Subcutaneous abdominal adipose tissue (tissue), 5 donors: ENCODE measurements around the gene SPINK2.

ENCODE experiments used
- H3K27ac ChIP-seq: one replicate; pipeline ENCODE4 v1.7.0; 2013; ENCODE audit warnings: low read depth, mild to moderate bottlenecking, inconsistent platforms, low read length, moderate library complexity
- H3K27me3 ChIP-seq, 5 donors: one replicate each; pipeline ENCODE4 v1.7.0; 2013; ENCODE audit warnings: low read length in 5 of 5, inconsistent platforms in 1 of 5; ENCODE audit not compliant: control insufficient read depth in 5 of 5, insufficient read depth in 4 of 5
- H3K36me3 ChIP-seq, 5 donors: one replicate each; pipeline ENCODE4 v1.7.0; 2013; ENCODE audit warnings: low read length in 5 of 5; ENCODE audit not compliant: control insufficient read depth in 5 of 5, insufficient read depth in 5 of 5
- H3K4me1 ChIP-seq, 5 donors: one replicate each; pipeline ENCODE4 v1.7.0; 2013; ENCODE audit warnings: low read length in 5 of 5, mild to moderate bottlenecking in 3 of 5, moderate library complexity in 1 of 5; ENCODE audit not compliant: control insufficient read depth in 5 of 5, insufficient read depth in 5 of 5
- H3K4me3 ChIP-seq, 5 donors: one replicate each; pipeline ENCODE4 v1.7.0; 2013; ENCODE audit warnings: low read length in 5 of 5, low read depth in 1 of 5
- H3K9ac ChIP-seq, 5 donors: one replicate each; pipeline ENCODE4 v1.7.0; 2013; ENCODE audit warnings: low read length in 5 of 5, mild to moderate bottlenecking in 4 of 5, moderate library complexity in 3 of 5
- H3K9me3 ChIP-seq, 5 donors: one replicate each; pipeline ENCODE4 v1.7.0; 2013; ENCODE audit warnings: low read length in 5 of 5; ENCODE audit not compliant: control insufficient read depth in 5 of 5
- donor health status: healthy.
- donor health status: healthy.
- donor health status: healthy.
- donor health status: healthy.
- donor health status: healthy.

The SPINK2 gene

GRCh38 chr4:56782019-56782418 lies 39.5 kb downstream of the SPINK2 start:
- Histone ChIP-seq H3K9ac (no peak overlapping the region), H3K27ac (no peak overlapping the region), H3K9me3 (no peaks in the 10 kb centered on the region), H3K27me3 (peaks cover 0 to 10% (median 0%) of the 10 kb centered on the region in 5 donors), H3K36me3 (no peaks in the 10 kb centered on the region), H3K4me1 (peaks cover 0 to 5% (median 0%) of the 10 kb centered on the region in 5 donors), H3K4me3 (no peak overlapping the region)

GRCh38 chr4:56773346-56773745 lies 48.2 kb downstream of the SPINK2 start:
- no peaks in the 10 kb centered on the region for H3K36me3 ChIP-seq
- H3K9me3 ChIP-seq: no peaks in the 10 kb centered on the region
- no peaks in the 10 kb centered on the region for H3K27me3 ChIP-seq
- no peak overlapping the region for H3K27ac ChIP-seq
- no peak overlapping the region for H3K4me3 ChIP-seq
- H3K9ac ChIP-seq: no peak overlapping the region
- H3K4me1 ChIP-seq: no peaks in the 10 kb centered on the region

- Histone ChIP-seq H3K4me1 (no peaks in the 10 kb centered on the region), H3K27ac (no peak overlapping the region), H3K9ac (no peak overlapping the region), H3K27me3 (no peaks in the 10 kb centered on the region), H3K36me3 (no peaks in the 10 kb centered on the region), H3K4me3 (no peak overlapping the region), H3K9me3 (no peaks in the 10 kb centered on the region)
These were observed 49.4 kb downstream of the SPINK2 start for GRCh38 chr4:56772134-56772533.

DNA sequence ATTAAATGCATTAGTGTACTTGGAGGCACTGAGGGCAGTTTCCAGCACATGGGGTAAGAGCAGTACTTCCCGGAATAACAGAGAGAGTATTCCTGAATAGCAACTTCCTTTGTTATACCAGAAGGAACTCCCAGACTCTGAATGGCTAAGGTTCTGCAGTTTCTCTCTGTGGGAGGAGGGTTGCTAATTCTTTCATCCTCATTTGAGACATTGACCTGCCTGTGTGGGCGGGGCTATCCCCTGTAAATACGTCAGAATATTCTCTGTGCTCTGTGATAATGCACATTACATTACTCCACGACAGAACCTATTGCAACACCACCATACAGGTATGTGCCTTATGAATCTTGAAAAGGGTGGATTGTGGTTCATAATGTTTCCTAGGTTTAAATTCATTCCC lies 52.7 kb downstream of the SPINK2 start:
- Histone ChIP-seq H3K9ac (no peak overlapping the region), H3K36me3 (no peaks in the 10 kb centered on the region), H3K9me3 (no peaks in the 10 kb centered on the region), H3K4me1 (no peaks in the 10 kb centered on the region), H3K27ac (no peak overlapping the region), H3K4me3 (no peak overlapping the region), H3K27me3 (no peaks in the 10 kb centered on the region)

DNA sequence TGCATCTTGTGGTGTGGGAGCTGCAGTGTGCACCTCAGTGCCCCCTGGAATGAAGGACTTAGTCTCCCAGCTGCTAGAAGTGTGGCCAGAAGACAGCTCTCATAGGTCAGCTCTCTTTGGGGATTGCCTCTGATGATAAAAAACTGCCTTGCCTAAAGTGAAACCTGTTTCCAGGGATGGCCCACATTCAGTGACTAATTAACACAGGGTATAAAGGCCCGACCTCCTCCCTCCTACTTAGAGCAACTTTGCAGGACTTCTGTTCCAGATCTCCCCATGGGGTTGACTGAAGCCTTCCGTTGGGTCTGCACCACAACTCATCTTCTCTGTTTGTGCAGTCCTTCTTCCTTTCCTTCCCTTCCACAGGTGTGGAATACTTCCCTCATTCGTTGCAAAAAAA lies 53.2 kb downstream of the SPINK2 start:
- Histone ChIP-seq H3K9ac (no peak overlapping the region), H3K27ac (no peak overlapping the region), H3K4me1 (no peaks in the 10 kb centered on the region), H3K9me3 (no peaks in the 10 kb centered on the region), H3K36me3 (no peaks in the 10 kb centered on the region), H3K4me3 (no peak overlapping the region), H3K27me3 (no peaks in the 10 kb centered on the region)

DNA sequence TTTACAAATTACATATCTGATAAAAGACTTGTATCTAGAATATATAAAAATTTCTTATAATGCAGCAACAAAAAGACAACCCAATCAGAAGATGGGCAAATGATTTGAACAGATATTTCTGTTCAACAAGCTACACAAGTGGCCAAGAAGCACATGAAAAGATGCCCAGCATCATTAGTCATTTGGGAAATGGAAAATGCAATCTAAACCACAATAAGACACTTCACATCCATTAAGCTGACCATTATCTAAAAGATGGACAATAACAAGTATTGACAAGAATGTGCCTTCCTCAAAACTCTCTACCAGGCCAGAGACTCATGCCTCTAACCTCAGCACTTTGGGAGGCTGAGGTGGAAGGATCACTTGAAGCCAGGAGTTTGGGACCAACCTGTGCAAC lies 53.9 kb downstream of the SPINK2 start:
- Histone ChIP-seq H3K4me3 (no peak overlapping the region), H3K27me3 (no peaks in the 10 kb centered on the region), H3K9me3 (no peaks in the 10 kb centered on the region), H3K27ac (no peak overlapping the region), H3K9ac (no peak overlapping the region), H3K4me1 (no peaks in the 10 kb centered on the region), H3K36me3 (no peaks in the 10 kb centered on the region)

DNA sequence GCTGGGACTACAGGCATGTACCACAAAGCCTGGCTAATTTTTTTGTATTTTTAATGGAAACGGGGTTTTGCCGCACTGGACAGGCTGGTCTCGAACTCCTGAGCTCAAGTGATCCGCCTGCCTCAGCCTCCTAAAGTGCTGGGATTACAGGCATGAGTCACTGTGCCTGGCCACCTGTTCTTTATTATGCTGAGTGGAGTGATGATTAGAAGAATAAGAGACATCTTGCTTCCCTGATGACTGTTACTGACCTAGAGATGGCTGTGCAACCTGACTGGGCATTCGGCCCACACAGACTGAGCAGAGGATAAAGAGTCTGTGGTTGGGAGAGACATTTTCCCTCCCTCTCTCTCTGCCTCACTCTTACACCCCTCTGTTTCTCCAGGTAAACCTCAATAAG lies 56.7 kb downstream of the SPINK2 start:
- H3K9me3 ChIP-seq: no peaks in the 10 kb centered on the region
- H3K4me3 ChIP-seq: no peak overlapping the region
- no peaks in the 10 kb centered on the region for H3K36me3 ChIP-seq
- peaks cover 0 to 5% (median 0%) of the 10 kb centered on the region in 5 donors for H3K27me3 ChIP-seq
- no peak overlapping the region for H3K9ac ChIP-seq
- H3K4me1 ChIP-seq: no peaks in the 10 kb centered on the region
- H3K27ac ChIP-seq: no peak overlapping the region

- Histone ChIP-seq H3K27ac (no peak overlapping the region), H3K36me3 (no peaks in the 10 kb centered on the region), H3K9ac (no peak overlapping the region), H3K27me3 (peaks cover 0 to 5% (median 0%) of the 10 kb centered on the region in 5 donors), H3K9me3 (no peaks in the 10 kb centered on the region), H3K4me1 (no peaks in the 10 kb centered on the region), H3K4me3 (no peak overlapping the region)
These were observed 57.3 kb downstream of the SPINK2 start for GRCh38 chr4:56764223-56764622.

DNA sequence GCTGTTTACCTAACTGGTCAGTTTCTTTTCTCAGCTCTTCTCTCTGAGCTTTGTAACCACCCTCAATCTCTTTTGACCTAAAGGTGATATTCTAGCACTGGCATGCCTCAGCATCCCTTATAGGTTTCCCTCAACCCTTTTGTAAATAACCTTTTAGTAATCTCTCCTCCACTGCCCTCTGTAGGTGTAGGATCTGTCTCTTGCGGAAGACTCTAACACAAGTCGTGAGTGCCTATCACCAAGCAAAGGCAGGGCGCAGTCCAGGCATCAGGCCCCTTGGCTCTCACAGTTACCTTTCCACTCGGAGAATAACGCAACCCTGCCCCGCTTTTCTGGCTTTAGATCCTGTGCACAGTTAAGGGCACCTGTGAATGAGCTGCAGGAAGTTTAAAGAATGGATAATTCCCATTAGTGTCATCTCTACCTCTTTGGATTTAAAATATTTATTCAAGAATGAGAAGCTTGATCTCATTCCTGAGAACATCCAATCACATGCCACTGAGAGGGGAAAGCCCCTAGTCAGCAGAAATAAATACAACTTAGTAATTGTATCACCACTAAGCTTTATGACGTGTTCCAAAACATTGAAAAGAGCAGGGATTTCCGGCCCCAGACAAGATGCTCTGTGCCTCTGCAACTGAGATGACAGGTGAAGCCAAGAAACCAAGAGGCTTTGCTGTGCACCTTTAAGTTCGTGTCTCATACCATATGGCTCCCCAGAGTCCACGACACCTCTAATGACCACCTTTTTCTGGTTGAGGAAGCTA lies 58.8 kb downstream of the SPINK2 start:
- Histone ChIP-seq H3K4me1 (peaks cover 0 to 8% (median 0%) of the 10 kb centered on the region in 5 donors), H3K4me3 (no peak overlapping the region), H3K27ac (no peak overlapping the region), H3K27me3 (peaks cover 0 to 5% (median 0%) of the 10 kb centered on the region in 5 donors), H3K9ac (no peak overlapping the region), H3K36me3 (no peaks in the 10 kb centered on the region), H3K9me3 (no peaks in the 10 kb centered on the region)

DNA sequence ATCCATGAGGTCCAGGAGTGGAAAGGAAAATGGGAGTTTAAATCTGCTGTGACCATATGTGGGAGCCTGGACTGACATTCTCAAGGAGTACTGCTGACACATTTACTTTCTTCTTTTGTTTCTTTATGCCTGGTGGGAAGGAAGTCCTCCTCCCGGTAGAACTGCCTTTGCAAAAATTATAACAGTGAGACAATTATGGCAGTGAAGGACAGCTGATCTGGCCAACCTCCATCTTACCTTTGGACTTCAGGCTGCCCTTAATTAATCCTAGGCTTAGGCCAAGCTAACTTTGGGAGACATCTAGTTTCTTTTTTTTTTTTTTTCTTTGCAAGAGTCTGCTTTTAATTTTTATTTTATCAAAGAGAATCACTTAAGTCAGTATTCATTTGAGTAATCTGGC lies 61.3 kb downstream of the SPINK2 start:
- H3K27me3 ChIP-seq: peaks cover 0 to 5% (median 0%) of the 10 kb centered on the region in 5 donors
- H3K9me3 ChIP-seq: no peaks in the 10 kb centered on the region
- H3K36me3 ChIP-seq: no peaks in the 10 kb centered on the region
- H3K4me3 ChIP-seq: no peak overlapping the region
- H3K4me1 ChIP-seq: peaks cover 0 to 11% (median 0%) of the 10 kb centered on the region in 5 donors
- no peak overlapping the region for H3K9ac ChIP-seq
- H3K27ac ChIP-seq: no peak overlapping the region
